HEK293T (cell line): ENCODE measurements around the gene GMPR2.

Experiments
- ARNT ChIP-seq: fragments of 450-650 bp; IDR thresholded peaks from 2 replicates; pipeline ENCODE4 v1.6.1; 2017; ENCODE audit warnings: mild to moderate bottlenecking
- FOXA1 ChIP-seq: fragments of 450-650 bp; IDR thresholded peaks from 2 replicates; pipeline ENCODE4 v1.6.1; 2016; ENCODE audit warnings: mild to moderate bottlenecking
- FOXM1 ChIP-seq: fragments of 450-650 bp; IDR thresholded peaks from 2 replicates; pipeline ENCODE4 v1.6.1; 2017; ENCODE audit warnings: mild to moderate bottlenecking, borderline replicate concordance
- HDGF ChIP-seq: fragments of 450-650 bp; IDR thresholded peaks from 2 replicates; pipeline ENCODE4 v1.6.1; 2017; ENCODE audit warnings: antibody characterized with exemption, borderline replicate concordance
- L3MBTL2 ChIP-seq: fragments of 450-650 bp; conservative IDR thresholded peaks from 2 replicates; pipeline ENCODE4 v1.6.1; 2016; ENCODE audit warnings: mild to moderate bottlenecking
- LEF1 ChIP-seq: fragments of 450-650 bp; IDR thresholded peaks from 2 replicates; pipeline ENCODE4 v1.6.1; 2017; ENCODE audit warnings: mild to moderate bottlenecking, borderline replicate concordance
- SP1 ChIP-seq: fragments of 450-650 bp; IDR thresholded peaks from 2 replicates; pipeline ENCODE4 v1.6.1; 2017
- SUZ12 ChIP-seq: fragments of 450-650 bp; IDR thresholded peaks from 2 replicates; pipeline ENCODE4 v1.6.1; 2016; ENCODE audit warnings: mild to moderate bottlenecking
- ZNF384 ChIP-seq: fragments of 450-650 bp; IDR thresholded peaks from 2 replicates; pipeline ENCODE4 v1.6.1; 2016
- TF ChIP-seq, protein P1 (sequence below): fragments of 450-650 bp; IDR thresholded peaks from 2 replicates; pipeline ENCODE4 v1.6.1; 2016

DNA sequence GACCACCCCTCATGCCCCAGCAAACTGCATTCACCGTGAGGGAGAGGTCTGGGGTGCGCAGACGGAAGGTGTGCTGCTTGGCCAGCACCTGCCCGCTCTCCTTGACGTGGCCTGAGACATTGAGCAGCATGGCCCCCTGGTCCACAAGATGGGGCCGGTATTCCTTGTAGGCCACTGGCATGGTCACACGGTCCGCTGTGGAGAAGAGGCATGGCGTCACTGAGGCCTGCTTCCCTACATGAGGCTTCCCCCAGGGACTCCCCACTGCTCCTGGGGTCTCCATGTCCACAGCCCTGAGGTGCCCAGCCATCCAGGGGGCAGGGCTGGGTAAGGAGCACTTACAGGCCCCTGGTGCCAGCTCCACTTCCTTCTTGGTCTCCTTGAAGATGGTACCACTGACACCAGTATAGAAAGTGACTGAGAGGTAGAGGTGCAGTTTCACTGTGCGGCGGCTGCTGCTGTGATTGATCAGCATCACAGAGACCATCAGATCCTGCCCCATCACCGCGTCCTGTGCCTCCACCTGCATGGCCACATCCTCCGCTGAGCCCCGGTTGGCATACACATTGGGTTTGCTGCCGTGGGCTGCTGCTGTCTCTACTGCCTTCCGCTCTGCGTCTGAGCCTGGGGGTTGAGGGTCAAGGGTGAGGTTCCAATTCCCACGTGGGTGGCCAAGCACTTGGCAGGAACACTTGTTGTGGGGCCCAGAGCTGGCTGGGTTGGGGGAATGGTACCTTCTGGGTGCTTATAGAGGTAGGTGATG is 22.1 kb downstream of the GMPR2 start:
- no peak for TF ChIP-seq HDGF
- TF ChIP-seq L3MBTL2: no peak
- no peak for TF ChIP-seq FOXM1
- TF ChIP-seq FOXA1: no peak
- no peak for TF ChIP-seq ZNF384
- TF ChIP-seq LEF1: no peak
- TF ChIP-seq SP1: no peak
- TF ChIP-seq ARNT: no peak
- TF ChIP-seq SUZ12: no peak
- TF ChIP-seq, protein P1, sequence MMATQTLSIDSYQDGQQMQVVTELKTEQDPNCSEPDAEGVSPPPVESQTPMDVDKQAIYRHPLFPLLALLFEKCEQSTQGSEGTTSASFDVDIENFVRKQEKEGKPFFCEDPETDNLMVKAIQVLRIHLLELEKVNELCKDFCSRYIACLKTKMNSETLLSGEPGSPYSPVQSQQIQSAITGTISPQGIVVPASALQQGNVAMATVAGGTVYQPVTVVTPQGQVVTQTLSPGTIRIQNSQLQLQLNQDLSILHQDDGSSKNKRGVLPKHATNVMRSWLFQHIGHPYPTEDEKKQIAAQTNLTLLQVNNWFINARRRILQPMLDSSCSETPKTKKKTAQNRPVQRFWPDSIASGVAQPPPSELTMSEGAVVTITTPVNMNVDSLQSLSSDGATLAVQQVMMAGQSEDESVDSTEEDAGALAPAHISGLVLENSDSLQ: no peak
